GM12873 (cell line): ENCODE measurements around the gene MEGF8.

Experiments used
- CTCF ChIP-seq: IDR thresholded peaks from 2 replicates; pipeline ENCODE4 v1.5.1; 2012; ENCODE audit warnings: low read depth, mild to moderate bottlenecking, moderate library complexity, low read length, control low read depth; ENCODE audit not compliant: insufficient read depth; ENCODE audit errors: missing control alignments

MEGF8 gene

GRCh38 chr19:42378225-42379215 lies 53.1 kb downstream of the MEGF8 start:
- TF ChIP-seq CTCF = no peak

GRCh38 chr19:42380155-42380554 lies 54.7 kb downstream of the MEGF8 start:
- no peak for TF ChIP-seq CTCF

- peak; percentile 57 for TF ChIP-seq CTCF
These were observed 61.7 kb downstream of the MEGF8 start for GRCh38 chr19:42386974-42387707.

- no peak for TF ChIP-seq CTCF
These were observed 63.5 kb downstream of the MEGF8 start for GRCh38 chr19:42388851-42389489.

- no peak for TF ChIP-seq CTCF
These were observed 64.5 kb downstream of the MEGF8 start, which contains the start of gene CNFN for GRCh38 chr19:42389899-42390298. CNFN (minus strand) TSS chr19:42390297; CDS start chr19:42389037, 1,260 bp downstream.

- no peak for TF ChIP-seq CTCF
These were observed 66.7 kb downstream of the MEGF8 start for GRCh38 chr19:42392165-42392564.
